Type B pancreatic cell (in vitro differentiated cells): ENCODE data around the gene PHPT1. TPM values are rescaled to one million over a fixed set of nuclear protein-coding genes. Genes with fewer than 3 reads are reported as not detected.

Source experiments
- DNase-seq: peaks from one replicate; pipeline ENCODE4 v3.0.0; 2021; ENCODE audit warnings: mixed read lengths; ENCODE audit not compliant: unreplicated experiment; ENCODE audit errors: extremely low spot score
- H3K27ac Mint-ChIP-seq: 2 replicates; pipeline ENCODE4 v1.8.0; 2021; ENCODE audit warnings: mild to moderate bottlenecking, mixed read lengths
- H3K27me3 Mint-ChIP-seq: 2 replicates; pipeline ENCODE4 v1.8.0; 2021; ENCODE audit warnings: mixed read lengths
- H3K36me3 Mint-ChIP-seq: 2 replicates; pipeline ENCODE4 v1.8.0; 2021; ENCODE audit warnings: mixed read lengths
- H3K4me1 Mint-ChIP-seq: one replicate; pipeline ENCODE4 v1.8.0; 2021; ENCODE audit warnings: mixed read lengths; ENCODE audit not compliant: unreplicated experiment
- H3K4me3 Mint-ChIP-seq: 2 replicates; pipeline ENCODE4 v1.8.0; 2021; ENCODE audit warnings: mild to moderate bottlenecking, mixed read lengths
- H3K9me3 Mint-ChIP-seq: 2 replicates; pipeline ENCODE4 v1.8.0; 2021; ENCODE audit warnings: mixed read lengths
- CTCF ChIP-seq: fragments of 200-600 bp; sonication (generic); conservative IDR thresholded peaks from 2 replicates; pipeline ENCODE4 v1.5.0; 2021; ENCODE audit warnings: antibody characterized with exemption, mild to moderate bottlenecking
- total RNA-seq: library from RNA; stranded (reverse); gene quantifications from 2 replicates; pipeline ENCODE4 v1.2.1, GENCODE V29; 2021; ENCODE audit warnings: low replicate concordance

The PHPT1 gene
- total RNA-seq, 1 donor from 2014 or later: 176 TPM

- Mint-ChIP-seq H3K4me3 (no peak overlapping the region), H3K4me1 (no peaks in the 10 kb centered on the region), H3K27ac (no peak overlapping the region), H3K36me3 (no peaks in the 10 kb centered on the region), H3K9me3 (no peaks in the 10 kb centered on the region), H3K27me3 (no peaks in the 10 kb centered on the region)
- TF ChIP-seq CTCF: no peak
- DNase-seq: no peak
Observed at GRCh38 chr9:136860933-136861873, 12.0 kb downstream of the PHPT1 start.

DNA sequence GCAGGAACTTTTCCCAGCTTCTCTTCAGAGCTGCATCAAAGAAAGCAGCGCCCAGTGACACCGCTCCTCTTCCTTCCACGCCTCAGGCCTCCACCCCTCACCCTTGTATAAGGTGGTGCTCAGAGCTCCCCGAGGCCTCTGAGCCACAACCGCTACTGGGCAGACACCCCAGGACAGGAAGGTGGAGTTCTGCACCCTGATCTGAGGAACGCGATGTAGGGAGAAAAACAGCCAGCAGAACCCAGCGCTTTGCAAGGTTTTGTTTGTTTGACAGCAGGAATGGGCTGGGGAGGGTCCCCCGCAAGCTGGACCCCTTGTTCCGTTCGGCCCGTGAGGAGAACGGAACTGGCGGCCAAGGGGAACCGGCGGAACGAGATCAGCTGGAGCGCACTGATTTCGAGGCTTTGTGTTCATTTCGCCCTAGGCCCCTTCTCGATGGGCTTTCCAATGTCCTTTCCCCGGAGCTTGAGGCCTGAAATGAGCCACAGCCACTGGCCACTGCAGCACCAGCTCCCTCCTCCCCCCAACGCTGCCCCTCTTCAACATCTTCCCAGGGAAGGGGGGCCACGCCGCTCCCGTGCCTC is 12.8 kb downstream of the PHPT1 start:
- H3K36me3 Mint-ChIP-seq: no peaks in the 10 kb centered on the region
- H3K27me3 Mint-ChIP-seq: no peaks in the 10 kb centered on the region
- no peak for DNase-seq
- H3K4me3 Mint-ChIP-seq: no peak overlapping the region
- H3K27ac Mint-ChIP-seq: no peak overlapping the region
- no peaks in the 10 kb centered on the region for H3K9me3 Mint-ChIP-seq
- H3K4me1 Mint-ChIP-seq: no peaks in the 10 kb centered on the region
- no peak for TF ChIP-seq CTCF

GRCh38 chr9:136862849-136863622 is 13.8 kb downstream of the PHPT1 start:
- no peak overlapping the region for H3K27ac Mint-ChIP-seq
- no peak overlapping the region for H3K4me3 Mint-ChIP-seq
- no peaks in the 10 kb centered on the region for H3K27me3 Mint-ChIP-seq
- DNase-seq: no peak
- H3K36me3 Mint-ChIP-seq: no peaks in the 10 kb centered on the region
- TF ChIP-seq CTCF: no peak
- no peaks in the 10 kb centered on the region for H3K9me3 Mint-ChIP-seq
- no peaks in the 10 kb centered on the region for H3K4me1 Mint-ChIP-seq

DNA sequence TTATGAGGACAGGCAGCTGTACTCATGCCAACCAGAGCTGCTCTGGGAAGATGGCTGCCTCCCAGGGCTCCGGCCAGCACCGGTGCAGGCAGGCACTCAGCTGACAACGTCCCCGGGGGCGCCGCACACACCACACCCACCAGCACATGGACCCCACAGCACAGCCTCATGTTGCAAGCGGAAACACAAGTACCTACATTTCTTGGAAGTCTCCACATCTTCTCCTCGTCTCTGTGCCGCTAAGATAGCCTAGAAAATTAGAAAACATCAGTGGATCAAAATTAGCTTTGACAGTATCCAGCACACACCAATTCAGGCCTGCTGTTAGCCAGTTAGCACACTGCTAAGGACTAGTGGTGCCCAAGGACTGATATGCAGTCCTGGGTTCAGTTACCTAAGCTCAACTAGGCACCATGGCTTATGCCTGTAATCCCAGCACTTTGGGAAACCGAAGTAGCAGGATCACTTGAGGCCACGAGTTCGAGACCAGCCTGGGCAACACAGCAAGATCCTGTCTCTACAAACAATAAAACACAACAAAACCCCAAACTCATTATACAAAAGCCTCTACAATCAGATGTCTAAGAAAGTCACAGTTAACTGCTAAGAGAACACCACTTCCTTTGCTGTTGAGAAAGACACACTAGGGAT is 14.5 kb downstream of the PHPT1 start:
- Mint-ChIP-seq H3K9me3 (peaks cover under 1% of the 10 kb centered on the region), H3K4me3 (peak overlapping the region; percentile 34), H3K27me3 (no peaks in the 10 kb centered on the region), H3K4me1 (no peaks in the 10 kb centered on the region), H3K36me3 (peaks cover 4% of the 10 kb centered on the region), H3K27ac (no peak overlapping the region)
- no peak for DNase-seq
- TF ChIP-seq CTCF: no peak

GRCh38 chr9:136865041-136865767 is 16.0 kb downstream of the PHPT1 start:
- Mint-ChIP-seq H3K36me3 (peaks cover 9% of the 10 kb centered on the region), H3K9me3 (peaks cover 6% of the 10 kb centered on the region), H3K4me1 (no peaks in the 10 kb centered on the region), H3K4me3 (peak overlapping the region; percentile 87), H3K27ac (peak overlapping the region; percentile 46), H3K27me3 (no peaks in the 10 kb centered on the region)
- TF ChIP-seq CTCF: no peak
- no peak for DNase-seq
